GM12878 (cell line): ENCODE results near the gene FHL2. TPM values are rescaled to one million over a fixed set of nuclear protein-coding genes. Genes with fewer than 3 reads are reported as not detected.

Experiments used
- ATAC-seq: fragments of 200-7000 bp; cut with Tn5 transposase; 3 replicates; pipeline ENCODE4 v1.9.1; 2020; ENCODE audit warnings: mild to moderate bottlenecking, moderate library complexity
- BruUV-seq: library from RNA; stranded (reverse); fragments of 400-500 nt; replicated peaks from 2 replicates; lab custom pipeline; 2021; lab: Mats Ljungman, UMichigan
- CTCF ChIA-PET: fragments of 300-600 bp; sonication (Branson Sonifier 250); formaldehyde crosslinking; extraction: SDS; loops from one replicate; lab custom pipeline; 2021; ENCODE audit warnings: inconsistent platforms; lab: Yijun Ruan, JAX
- POLR2A ChIA-PET: fragments of 350-600 bp; formaldehyde crosslinking; extraction: SDS; loops from one replicate; lab custom pipeline; 2021; ENCODE audit warnings: inconsistent platforms; lab: Charles Lee
- RAD21 ChIA-PET: fragments of 300-600 bp; sonication (Branson Sonifier 250); formaldehyde crosslinking; loops from one replicate; lab custom pipeline; 2023; ENCODE audit warnings: antibody characterized with exemption; ENCODE audit not compliant: unreplicated experiment; lab: Charles Lee
- SMC1A ChIA-PET: fragments of 300-600 bp; sonication (Branson Sonifier 250); formaldehyde crosslinking; loops from one replicate; lab custom pipeline; 2023; ENCODE audit not compliant: unreplicated experiment, uncharacterized antibody; lab: Charles Lee
- DNase-seq: peaks from one replicate; pipeline ENCODE4 v3.0.0-alpha.2; 2011; ENCODE audit warnings: low read depth, low spot score
- FAIRE-seq: peaks from 3 replicates; lab custom pipeline; 2011; peaks lifted over from hg19 to GRCh38; lab: Jason Lieb, UNC
- H2AFZ ChIP-seq: 2 replicates; pipeline ENCODE4 v1.6.0; 2011; ENCODE audit warnings: low read depth, low read length, control low read depth; ENCODE audit not compliant: control insufficient read depth
- H3K27ac ChIP-seq: 2 replicates; pipeline ENCODE4 v1.5.1; 2011; ENCODE audit warnings: control low read depth; ENCODE audit not compliant: control insufficient read depth, insufficient read depth
- H3K27me3 ChIP-seq, 2 experiments: replicated peaks in 1 of 2; 2 replicates each; pipeline versions ENCODE4 v1.6.0 to v1.6.1; 2011; ENCODE audit warnings: low read length in 1 of 2; ENCODE audit not compliant: control insufficient read depth in 2 of 2, insufficient read depth in 2 of 2
- H3K36me3 ChIP-seq, 2 experiments: 2 replicates each; pipeline ENCODE4 v1.5.1; 2011; ENCODE audit warnings: low read length in 1 of 2; ENCODE audit not compliant: control insufficient read depth in 2 of 2, insufficient read depth in 2 of 2
- H3K4me1 ChIP-seq: 2 replicates; pipeline ENCODE4 v1.6.1; 2011; ENCODE audit warnings: mild to moderate bottlenecking, low read length, moderate library complexity, mixed read lengths; ENCODE audit not compliant: control insufficient read depth, insufficient read depth
- H3K4me2 ChIP-seq: 2 replicates; pipeline ENCODE4 v1.6.0; 2011; ENCODE audit warnings: control low read depth; ENCODE audit not compliant: control insufficient read depth, insufficient read depth
- H3K4me3 ChIP-seq: fragments of 200-600 bp; sonication (generic); 2 replicates; pipeline ENCODE4 v1.5.1; 2016
- H3K79me2 ChIP-seq: 2 replicates; pipeline ENCODE4 v1.6.0; 2011; ENCODE audit warnings: low read length; ENCODE audit not compliant: control insufficient read depth, insufficient read depth
- H3K9ac ChIP-seq: 2 replicates; pipeline ENCODE4 v1.8.0; 2011; ENCODE audit warnings: low read length, control low read depth, mixed read lengths; ENCODE audit not compliant: control insufficient read depth, insufficient read depth
- H3K9me3 ChIP-seq: replicated peaks from 3 replicates; pipeline ENCODE4 v1.5.1; 2011; ENCODE audit warnings: mild to moderate bottlenecking, low read length; ENCODE audit not compliant: control insufficient read depth, insufficient read depth
- H4K20me1 ChIP-seq: 2 replicates; pipeline ENCODE4 v1.6.0; 2011; ENCODE audit not compliant: control insufficient read depth, insufficient read depth
- HDAC2 ChIP-seq: fragments of 200-600 bp; sonication (generic); IDR thresholded peaks from 2 replicates; pipeline ENCODE4 v1.6.1; 2017
- MTA2 ChIP-seq: fragments of 450-650 bp; IDR thresholded peaks from 2 replicates; pipeline ENCODE4 v1.6.1; 2016; ENCODE audit warnings: low read depth, mild to moderate bottlenecking, moderate library complexity
- NFXL1 ChIP-seq: fragments of 450-650 bp; IDR thresholded peaks from 2 replicates; pipeline ENCODE4 v1.6.1; 2017; ENCODE audit warnings: antibody characterized with exemption, mild to moderate bottlenecking, borderline replicate concordance
- USF2 ChIP-seq: IDR thresholded peaks from 2 replicates; pipeline ENCODE4 v1.6.1; 2011; ENCODE audit warnings: low read depth, low read length, improper control_type of control experiment, borderline replicate concordance
- in situ Hi-C: fragments of 300-500 bp; cut with MboI; formaldehyde crosslinking; loops from 9 replicates; pipeline ENCODE4 v1.14.3; 2018; ENCODE audit warnings: mixed read lengths
- intact Hi-C: fragments of 100-400 bp; cut with micrococcal nuclease; formaldehyde crosslinking; loops from one replicate; pipeline ENCODE4 v1.14.2; 2022; ENCODE audit not compliant: unreplicated experiment
- polyA plus RNA-seq, 11 experiments: library from polyadenylated mRNA; depleted of rRNA in 4 of 11; unstranded in 6 of 11; stranded (reverse) in 5 of 11; fragments of >200 nt; fragmentation: Nextera tagmentation in 4 of 11; fragmentation: Illumina TruSeq in 1 of 11; extraction: Ambion mirVana in 4 of 11; extraction: Trizol in 1 of 11; gene quantifications; 1 replicate in 1 of 11; 2 replicates in 10 of 11; pipeline versions ENCODE4 v1.2.1 to v1.2.3, GENCODE V29; 2011 to 2016; ENCODE audit warnings: inconsistent platforms in 2 of 11, missing spikeins in 2 of 11, low read depth in 1 of 11
- total RNA-seq, 4 experiments: library from RNA; depleted of rRNA in 3 of 4; stranded (reverse); fragments of >200 nt in 3 of 4; fragmentation: Illumina TruSeq in 1 of 4; extraction: Trizol in 1 of 4; gene quantifications; 2 replicates each; pipeline versions ENCODE4 v1.2.1 to v1.2.3, GENCODE V29; 2013 to 2021
- TF ChIP-seq, protein P1 (sequence below): fragments of 450-650 bp; conservative IDR thresholded peaks from 2 replicates; pipeline ENCODE4 v1.6.1; 2017; ENCODE audit warnings: mild to moderate bottlenecking, moderate library complexity

The FHL2 gene
- total and polyA plus RNA-seq, 10 of the 15 experiments (the other 5 are each of a cell fraction or from before 2014, with no cell fraction given): 2.2 to 9.9 (median 4.5) TPM

DNA sequence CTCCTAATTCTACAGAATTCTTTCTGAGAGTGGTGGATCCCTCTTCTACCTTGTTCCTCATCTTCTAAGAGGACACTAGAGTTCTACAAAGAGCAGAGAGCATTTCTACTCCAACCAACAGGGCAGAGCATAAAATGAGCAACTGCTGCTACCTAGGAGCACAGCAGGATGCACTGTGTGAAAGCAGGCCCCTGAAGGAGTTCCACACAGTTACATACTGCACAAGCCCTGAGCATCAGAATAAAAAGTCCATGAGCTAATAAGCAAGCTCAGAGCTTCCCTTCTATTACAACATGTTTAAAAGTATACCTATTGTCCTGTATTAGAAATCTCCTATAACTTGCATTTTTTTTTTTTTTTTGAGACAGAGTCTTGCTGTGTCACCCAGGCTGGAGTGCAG lies 8.4 kb downstream of the FHL2 start:
- no peak overlapping the region for H3K9ac ChIP-seq
- no peak overlapping the region for H3K27ac ChIP-seq
- ChIA-PET POLR2A (interaction anchor here (0.6 kb wide), 1 partner anchor 196 kb away, joined by 3 read pairs; no protein-coding TSS in a partner anchor), CTCF (no interaction called here), RAD21 (interaction anchor here (0.9 kb wide), 1 partner anchor 23 kb away, joined by 3 read pairs; no protein-coding TSS in a partner anchor), SMC1A (no interaction called here)
- TF ChIP-seq MTA2 (no peak), USF2 (no peak), HDAC2 (no peak), NFXL1 (no peak)
- TF ChIP-seq, protein P1, sequence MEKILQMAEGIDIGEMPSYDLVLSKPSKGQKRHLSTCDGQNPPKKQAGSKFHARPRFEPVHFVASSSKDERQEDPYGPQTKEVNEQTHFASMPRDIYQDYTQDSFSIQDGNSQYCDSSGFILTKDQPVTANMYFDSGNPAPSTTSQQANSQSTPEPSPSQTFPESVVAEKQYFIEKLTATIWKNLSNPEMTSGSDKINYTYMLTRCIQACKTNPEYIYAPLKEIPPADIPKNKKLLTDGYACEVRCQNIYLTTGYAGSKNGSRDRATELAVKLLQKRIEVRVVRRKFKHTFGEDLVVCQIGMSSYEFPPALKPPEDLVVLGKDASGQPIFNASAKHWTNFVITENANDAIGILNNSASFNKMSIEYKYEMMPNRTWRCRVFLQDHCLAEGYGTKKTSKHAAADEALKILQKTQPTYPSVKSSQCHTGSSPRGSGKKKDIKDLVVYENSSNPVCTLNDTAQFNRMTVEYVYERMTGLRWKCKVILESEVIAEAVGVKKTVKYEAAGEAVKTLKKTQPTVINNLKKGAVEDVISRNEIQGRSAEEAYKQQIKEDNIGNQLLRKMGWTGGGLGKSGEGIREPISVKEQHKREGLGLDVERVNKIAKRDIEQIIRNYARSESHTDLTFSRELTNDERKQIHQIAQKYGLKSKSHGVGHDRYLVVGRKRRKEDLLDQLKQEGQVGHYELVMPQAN: no peak
- H3K4me2 ChIP-seq: no peak overlapping the region
- no peak overlapping the region for H2AFZ ChIP-seq
- no peaks in the 10 kb centered on the region for H3K36me3 ChIP-seq
- H3K9me3 ChIP-seq: no peaks in the 10 kb centered on the region
- H4K20me1 ChIP-seq: no peaks in the 10 kb centered on the region
- intact Hi-C loops (no loop called here), in situ Hi-C loops (no loop called here)
- DNase-seq (no peak), FAIRE-seq (no peak), ATAC-seq (no peak)
- BruUV-seq: no TSS peak
- H3K79me2 ChIP-seq: no peaks in the 10 kb centered on the region
- no peaks in the 10 kb centered on the region; a peak in 1 of 4 replicates for H3K27me3 ChIP-seq
- H3K4me1 ChIP-seq: no peaks in the 10 kb centered on the region
- no peak overlapping the region for H3K4me3 ChIP-seq
